GM19239 (cell line): ENCODE data around the gene RIMKLA.

Experiments
- DNase-seq: peaks from one replicate; pipeline ENCODE4 v3.0.0; 2011; ENCODE audit warnings: low spot score; ENCODE audit not compliant: insufficient read length
- FAIRE-seq: peaks from 2 replicates; lab custom pipeline; 2011; peaks lifted over from hg19 to GRCh38; lab: Jason Lieb, UNC

Gene RIMKLA

GRCh38 chr1:42469727-42470126 lies 89.1 kb downstream of the RIMKLA start:
- DNase-seq (no peak), FAIRE-seq (peak; percentile 40)
